Islet of Langerhans (tissue), 1 donor: ENCODE measurements around the gene ZFHX3.

Source experiments
- FAIRE-seq: peaks from one replicate; lab custom pipeline; 2011; peaks lifted over from hg19 to GRCh38; lab: Jason Lieb, UNC

ZFHX3 gene

GRCh38 chr16:73037331-73037745 is 10.6 kb downstream of the ZFHX3 start:
- FAIRE-seq: no peak

GRCh38 chr16:73036074-73036826 is 11.7 kb downstream of the ZFHX3 start:
- FAIRE-seq: no peak

DNA sequence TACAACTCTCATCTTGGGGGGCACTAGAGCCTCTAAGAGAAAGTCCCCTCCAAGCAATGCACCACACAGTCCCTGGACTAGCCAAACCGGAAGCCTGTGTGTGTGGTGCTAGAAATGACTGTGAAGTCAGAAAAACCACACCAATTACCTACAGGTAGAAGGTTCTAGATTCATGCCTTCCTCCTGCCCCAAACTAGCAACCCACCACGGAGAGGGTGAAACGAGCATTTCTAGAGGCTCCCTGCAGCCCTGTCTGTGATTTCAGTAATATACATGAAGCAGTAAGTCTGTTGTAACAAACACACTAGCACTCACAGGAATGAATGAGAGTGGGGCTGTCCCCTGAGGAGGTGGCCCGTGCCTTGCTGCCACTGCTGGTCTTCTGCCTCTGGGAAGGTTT is 13.6 kb downstream of the ZFHX3 start:
- no peak for FAIRE-seq

DNA sequence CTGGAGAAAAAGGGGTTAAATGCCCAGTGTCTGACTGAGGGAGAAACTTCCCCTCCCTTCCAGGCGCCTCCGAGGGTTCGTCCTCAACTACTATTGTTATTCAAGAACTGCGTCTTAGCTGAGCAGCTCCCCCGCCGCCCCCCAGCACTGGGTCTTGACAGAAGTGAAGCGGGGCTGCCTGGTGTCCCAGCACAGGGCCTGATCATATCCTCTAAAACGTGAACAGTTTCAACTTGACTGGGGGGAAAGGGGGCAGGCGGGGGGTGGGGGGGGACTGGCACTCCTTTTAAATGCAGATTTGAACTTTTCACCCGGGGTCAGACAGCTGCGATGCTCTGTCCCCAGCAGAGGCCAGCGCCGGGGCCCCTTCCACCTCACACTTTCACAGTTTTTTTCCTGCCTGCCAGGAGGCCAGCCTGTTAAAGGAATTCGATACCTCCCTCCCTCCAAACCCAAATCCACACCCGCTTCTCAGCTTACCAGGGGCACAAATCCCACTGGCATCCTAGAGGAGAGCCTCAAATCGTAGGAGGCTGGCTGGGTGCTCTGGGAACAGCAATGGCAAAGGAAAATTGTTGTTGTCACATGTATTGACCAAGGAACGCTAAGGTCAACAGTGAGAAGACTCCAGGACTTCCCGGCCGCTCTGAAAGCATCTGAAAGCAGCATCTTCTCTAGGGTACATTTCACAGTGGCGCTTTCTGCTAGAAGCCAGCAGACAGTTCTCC is 14.5 kb downstream of the ZFHX3 start:
- FAIRE-seq: no peak

GRCh38 chr16:73032541-73033270 is 15.2 kb downstream of the ZFHX3 start:
- FAIRE-seq: no peak

DNA sequence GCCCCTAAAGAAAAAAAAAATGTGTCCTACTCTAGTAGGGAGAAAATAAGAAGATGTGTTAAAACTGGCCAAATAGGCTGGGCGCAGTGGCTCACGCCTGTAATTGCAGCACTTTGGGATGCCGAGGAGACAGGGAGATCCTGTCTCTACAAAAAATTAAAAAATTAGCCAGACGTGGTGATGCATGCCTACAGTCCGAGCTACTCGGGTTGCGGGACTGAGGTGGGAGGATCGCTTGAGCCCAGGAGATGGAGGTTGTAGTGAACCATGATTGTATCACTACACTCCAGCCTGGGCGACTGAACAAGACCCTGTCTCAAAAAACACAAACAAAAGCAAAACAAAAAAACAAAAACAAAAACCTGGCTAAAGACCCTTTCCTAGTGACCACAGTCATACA is 15.9 kb downstream of the ZFHX3 start:
- FAIRE-seq: no peak

GRCh38 chr16:73031155-73031866 is 16.6 kb downstream of the ZFHX3 start:
- no peak for FAIRE-seq

DNA sequence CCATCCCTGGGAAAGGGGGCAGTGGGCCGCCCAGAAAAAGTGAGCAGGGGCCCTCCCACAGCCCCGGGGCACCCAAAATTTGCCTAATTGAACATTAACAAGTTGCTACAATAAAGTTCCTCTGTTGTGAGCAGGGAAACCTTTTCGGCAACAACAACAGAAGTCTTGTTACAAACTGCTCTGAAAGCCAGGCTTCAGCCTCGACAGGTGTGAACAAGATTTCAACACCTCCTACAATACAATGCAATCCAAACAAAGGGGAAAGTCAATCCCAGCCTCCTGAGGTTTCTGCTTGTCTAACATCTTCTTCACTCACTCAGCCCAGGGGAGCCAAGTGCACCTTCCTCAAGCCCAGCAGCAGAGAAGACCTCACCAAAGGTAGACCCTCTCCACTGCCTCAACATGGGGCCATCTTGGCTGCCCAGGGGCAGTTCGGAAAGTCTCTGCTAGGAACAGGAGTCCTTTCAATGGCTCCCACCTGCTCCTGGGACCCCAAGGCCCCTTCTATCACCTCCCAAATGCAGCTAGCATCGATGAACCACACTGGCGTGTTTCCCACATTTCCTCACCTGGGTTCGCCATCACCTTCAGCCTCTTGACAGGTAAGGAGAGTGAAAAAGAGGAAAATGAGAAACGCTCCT is 19.1 kb downstream of the ZFHX3 start:
- FAIRE-seq: no peak

DNA sequence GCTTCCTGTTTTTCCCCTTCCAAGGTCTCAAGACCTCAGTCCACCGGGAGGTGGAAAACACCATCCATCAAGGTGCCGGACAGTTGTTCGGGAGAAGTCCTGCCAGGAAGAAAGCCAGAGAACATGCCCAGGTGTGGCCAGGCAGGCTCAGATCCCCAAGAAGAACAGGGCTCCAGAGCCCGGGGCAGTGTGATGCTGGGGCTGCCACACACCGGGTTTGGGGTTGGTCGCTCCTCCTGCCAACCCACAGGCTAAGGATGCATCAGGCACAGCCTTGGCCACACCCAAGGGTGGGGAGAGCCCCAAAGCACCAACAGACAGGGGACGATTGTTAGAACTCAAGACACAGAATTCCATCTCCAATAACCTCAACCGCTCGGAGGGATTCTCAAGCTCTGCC is 19.7 kb downstream of the ZFHX3 start:
- no peak for FAIRE-seq

GRCh38 chr16:73027685-73028111 is 20.2 kb downstream of the ZFHX3 start:
- FAIRE-seq: no peak

DNA sequence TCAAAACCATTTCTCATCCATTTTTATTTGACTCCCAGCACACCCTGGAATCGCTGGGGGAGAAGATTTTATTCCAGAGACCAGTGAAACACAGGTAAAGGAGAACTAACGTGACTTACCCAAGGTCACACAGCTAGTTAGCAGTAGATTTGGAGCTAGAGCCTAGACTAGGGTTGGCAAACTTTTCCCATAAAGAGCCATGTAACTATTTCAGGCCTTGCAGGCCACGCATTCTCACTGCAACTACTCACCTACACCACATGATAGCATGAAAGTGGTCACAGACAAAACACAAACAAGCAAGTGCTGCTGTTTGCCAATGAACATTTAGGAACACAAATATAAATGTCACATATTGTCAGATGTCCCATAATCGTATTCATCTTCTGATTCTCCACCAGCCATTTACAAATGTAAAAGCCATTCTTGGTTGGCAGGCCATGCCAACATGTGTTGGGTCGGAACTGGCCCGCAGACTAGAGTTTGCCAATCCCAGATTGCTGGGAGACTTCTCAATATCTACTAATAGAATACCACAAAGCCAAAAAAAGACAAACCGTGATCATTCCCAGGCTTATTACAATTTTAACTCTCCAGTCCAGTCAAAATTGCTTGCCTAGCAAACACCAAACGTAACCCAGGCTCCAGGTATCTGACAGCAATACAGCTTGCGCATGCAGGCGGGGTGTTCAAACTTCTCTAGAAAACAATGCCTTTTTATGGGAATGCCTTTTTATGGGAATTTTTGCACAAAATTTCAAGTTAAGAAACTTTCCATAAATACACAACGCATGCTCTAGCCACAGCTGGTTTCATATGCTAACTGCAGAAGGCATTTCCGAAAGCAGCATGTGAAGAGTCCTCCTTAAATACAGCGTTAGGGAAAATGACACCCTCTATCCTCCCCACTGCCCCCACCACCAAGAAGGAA is 20.9 kb downstream of the ZFHX3 start:
- FAIRE-seq: no peak

- FAIRE-seq: no peak
These were observed 22.1 kb downstream of the ZFHX3 start for GRCh38 chr16:73025856-73026210.

DNA sequence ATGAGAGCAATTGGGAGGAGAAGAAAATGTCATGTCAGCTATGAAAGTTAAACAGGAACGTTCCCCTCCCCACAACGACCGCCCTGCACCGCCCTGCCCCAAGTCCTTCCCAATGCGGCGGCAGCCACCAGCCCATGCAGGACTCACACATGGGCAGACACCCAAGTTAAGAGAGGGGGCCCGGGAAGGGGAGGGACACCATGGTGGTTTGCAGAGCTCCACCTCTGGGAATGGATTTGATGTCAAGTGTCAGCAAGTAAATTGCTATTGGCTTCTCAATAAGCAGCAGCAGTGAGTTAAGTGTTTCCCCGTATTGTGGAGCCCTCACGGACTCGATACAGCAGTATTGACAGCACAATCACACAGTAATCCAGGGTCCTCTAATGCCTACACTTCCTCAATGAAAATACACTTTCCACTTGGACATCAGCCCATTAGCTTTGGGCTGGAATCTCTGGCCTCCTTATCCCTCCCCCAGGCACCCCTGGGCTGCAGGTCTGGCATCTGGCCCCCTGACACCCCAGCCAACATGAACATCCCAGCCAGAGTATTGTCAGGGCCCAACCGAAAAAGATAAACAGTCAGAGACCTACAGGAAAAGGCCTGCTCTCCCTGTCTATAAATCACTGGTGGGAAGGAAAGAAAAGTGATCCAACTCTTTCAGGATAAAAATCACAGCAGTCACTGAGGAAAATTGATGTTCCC is 22.6 kb downstream of the ZFHX3 start:
- no peak for FAIRE-seq

GRCh38 chr16:73024571-73025105 is 23.3 kb downstream of the ZFHX3 start:
- FAIRE-seq: no peak

DNA sequence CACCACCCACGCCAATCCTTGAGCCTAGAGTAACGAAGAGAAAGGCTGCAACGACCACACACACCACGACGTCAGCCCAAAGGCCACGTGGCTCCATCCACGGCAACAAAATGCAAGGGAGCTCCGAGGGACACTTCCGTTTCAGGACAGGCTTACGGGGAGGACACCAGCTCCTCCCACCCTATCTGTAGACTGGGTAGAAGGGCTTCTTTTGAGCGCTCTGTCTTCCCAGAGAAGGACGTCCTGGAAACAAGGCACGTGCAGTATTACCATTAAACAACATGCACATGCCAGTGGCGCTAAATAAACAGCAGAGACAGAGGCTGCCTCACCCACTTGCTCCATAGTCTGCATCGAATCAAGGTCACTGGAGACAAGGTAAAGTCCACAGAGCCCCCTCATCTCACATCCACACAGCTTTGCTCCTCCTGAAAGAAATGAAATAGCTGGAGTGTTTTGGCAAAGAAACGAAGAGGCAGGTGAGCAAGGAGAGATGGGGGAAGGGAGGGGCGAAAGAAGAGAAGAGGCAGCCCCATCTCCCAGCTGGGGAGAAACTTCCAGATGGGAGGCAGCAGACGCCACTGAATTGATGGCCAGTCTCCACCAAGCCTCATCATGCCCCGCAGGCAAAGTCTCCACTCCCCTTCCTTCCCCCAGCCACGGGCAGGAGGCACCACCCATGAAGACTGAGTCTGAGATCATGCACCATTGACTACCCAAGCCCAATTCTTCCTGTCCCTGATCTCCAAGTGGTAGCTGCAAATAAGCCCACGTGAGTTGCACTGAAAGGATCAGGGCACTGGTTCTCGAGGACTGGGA is 24.0 kb downstream of the ZFHX3 start:
- no peak for FAIRE-seq

GRCh38 chr16:73023320-73023719 is 24.6 kb downstream of the ZFHX3 start:
- no peak for FAIRE-seq

DNA sequence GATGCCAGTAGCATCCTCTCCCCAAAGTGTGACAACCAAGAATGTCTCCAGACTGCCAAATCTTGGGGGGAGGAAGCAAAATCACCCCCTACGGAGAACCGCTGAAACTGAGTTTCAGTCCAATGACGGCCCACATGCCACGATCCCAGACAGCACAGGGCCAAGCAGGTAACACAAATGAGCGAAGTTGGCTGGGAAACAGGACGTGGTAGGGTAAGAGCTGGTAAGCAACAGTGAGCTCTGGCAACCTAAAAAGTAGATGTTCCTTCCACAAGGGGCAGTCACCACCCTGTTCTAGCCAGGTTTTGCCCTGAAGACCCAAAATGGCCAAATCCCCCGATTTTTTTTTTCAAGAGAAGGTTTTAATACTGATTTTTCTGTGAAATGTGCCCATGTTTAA is 25.4 kb downstream of the ZFHX3 start:
- FAIRE-seq: no peak

DNA sequence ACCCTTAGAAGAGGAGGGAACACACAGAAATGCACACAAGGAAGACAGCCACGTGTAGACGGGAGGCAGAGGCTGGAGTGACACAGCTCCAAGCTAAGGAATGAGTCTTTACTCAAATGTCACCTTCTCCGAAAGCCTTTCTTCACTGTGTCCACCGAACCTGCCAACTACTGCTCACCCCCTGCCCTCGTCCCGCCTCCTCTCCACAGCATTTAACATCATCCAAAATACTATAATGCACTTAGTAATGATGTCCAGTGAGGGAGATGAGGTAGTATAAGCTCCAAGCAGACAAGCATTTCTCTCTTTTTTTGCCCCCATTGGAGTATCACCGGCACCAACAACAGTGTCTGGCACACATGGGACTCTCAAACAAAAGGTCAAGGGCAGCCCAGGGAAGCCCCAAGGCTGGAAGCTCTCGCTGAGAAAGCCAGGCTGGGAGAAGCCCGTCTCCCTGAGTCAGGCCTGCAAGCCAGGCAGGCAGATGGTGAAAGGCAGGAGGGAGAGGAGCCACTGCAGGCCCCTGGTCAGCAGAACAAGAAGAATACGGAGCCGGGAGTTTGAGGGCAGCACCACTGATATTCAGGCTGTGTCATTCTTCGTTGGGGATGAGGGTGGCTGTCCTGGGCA is 25.9 kb downstream of the ZFHX3 start:
- FAIRE-seq: no peak
